Globus pallidus (tissue), 1 donor: ENCODE measurements around the gene HECTD1.
"Not testable (repeated sequence)": the region's sequence is repeated elsewhere in the genome, so short reads cannot be mapped to it uniquely, and the experiment has no call there.

ENCODE experiments used
- DNase-seq: peaks from one replicate; pipeline ENCODE4 v3.0.0-alpha.2; 2015; ENCODE audit warnings: low spot score

HECTD1 gene

GRCh38 chr14:31207755-31208545 is at the start of gene HECTD1:
Gene HECTD1 (minus strand): TSS chr14:31207793. CDS start chr14:31205936, 1,857 bp downstream.
- peak; percentile 90 for DNase-seq

- no peak for DNase-seq
Measured at GRCh38 chr14:31257244-31257553, 49.6 kb upstream of the HECTD1 start.

GRCh38 chr14:31256534-31257243 is 49.1 kb upstream of the HECTD1 start:
- DNase-seq: no peak

- not testable (repeated sequence) for DNase-seq
Measured at GRCh38 chr14:31255918-31256317, 48.3 kb upstream of the HECTD1 start.

- DNase-seq: no peak
Measured at GRCh38 chr14:31255286-31255685, 47.7 kb upstream of the HECTD1 start.

GRCh38 chr14:31253746-31254471 is 46.3 kb upstream of the HECTD1 start:
- DNase-seq: no peak

- DNase-seq: no peak
Measured at GRCh38 chr14:31252865-31253264, 45.3 kb upstream of the HECTD1 start.

GRCh38 chr14:31251028-31251958 is 43.7 kb upstream of the HECTD1 start:
- no peak for DNase-seq

GRCh38 chr14:31244626-31245025 is 37.0 kb upstream of the HECTD1 start:
- DNase-seq: no peak

GRCh38 chr14:31243860-31244259 is 36.3 kb upstream of the HECTD1 start:
- DNase-seq: no peak

- not testable (repeated sequence) for DNase-seq
Measured at GRCh38 chr14:31242161-31242940, 34.8 kb upstream of the HECTD1 start.

- DNase-seq: no peak
Measured at GRCh38 chr14:31241450-31242114, 34.0 kb upstream of the HECTD1 start.

- DNase-seq: no peak
Measured at GRCh38 chr14:31239741-31240140, 32.1 kb upstream of the HECTD1 start.

GRCh38 chr14:31235462-31235861 is 27.9 kb upstream of the HECTD1 start:
- DNase-seq: no peak

- DNase-seq: no peak
Measured at GRCh38 chr14:31232081-31232480, 24.5 kb upstream of the HECTD1 start.

GRCh38 chr14:31231272-31231671 is 23.7 kb upstream of the HECTD1 start:
- not testable (repeated sequence) for DNase-seq

- no peak for DNase-seq
Measured at GRCh38 chr14:31230573-31230958, 23.0 kb upstream of the HECTD1 start.

- DNase-seq: peak; percentile 11
Measured at GRCh38 chr14:31229638-31230572, 22.3 kb upstream of the HECTD1 start.

GRCh38 chr14:31229009-31229408 is 21.4 kb upstream of the HECTD1 start:
- DNase-seq: no peak
